GM19239 (cell line): ENCODE measurements around the gene KLK12.

Experiments
- DNase-seq: peaks from one replicate; pipeline ENCODE4 v3.0.0; 2011; ENCODE audit warnings: low spot score; ENCODE audit not compliant: insufficient read length
- FAIRE-seq: peaks from 2 replicates; lab custom pipeline; 2011; peaks lifted over from hg19 to GRCh38; lab: Jason Lieb, UNC

Gene KLK12, protein sequence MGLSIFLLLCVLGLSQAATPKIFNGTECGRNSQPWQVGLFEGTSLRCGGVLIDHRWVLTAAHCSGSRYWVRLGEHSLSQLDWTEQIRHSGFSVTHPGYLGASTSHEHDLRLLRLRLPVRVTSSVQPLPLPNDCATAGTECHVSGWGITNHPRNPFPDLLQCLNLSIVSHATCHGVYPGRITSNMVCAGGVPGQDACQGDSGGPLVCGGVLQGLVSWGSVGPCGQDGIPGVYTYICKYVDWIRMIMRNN

DNA sequence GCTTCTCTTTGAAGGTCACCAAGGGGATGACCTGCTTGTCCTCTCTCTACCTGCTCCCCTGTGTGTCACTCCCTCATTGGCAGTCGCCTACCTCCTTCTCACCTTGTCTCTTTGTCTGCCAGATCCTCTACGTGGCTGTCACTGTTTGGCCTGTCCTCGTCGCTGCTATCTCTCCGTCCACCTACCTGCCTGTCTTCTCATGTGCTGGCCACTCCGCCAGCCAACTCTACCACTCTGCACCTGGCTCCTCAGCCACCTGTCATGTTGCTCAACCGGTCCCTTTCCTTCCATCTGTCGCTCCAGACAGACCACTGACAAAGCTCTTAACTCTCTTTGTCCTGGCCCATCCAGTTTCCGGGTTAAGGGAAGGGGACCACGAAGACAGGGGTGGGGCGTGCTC, at the start of gene KLK12:
Gene KLK12 (minus strand): TSS at position 299 of the 400 bp plus-strand sequence. CDS start 381 bp downstream, outside the sequence.
- no peak for DNase-seq
- FAIRE-seq: no peak

DNA sequence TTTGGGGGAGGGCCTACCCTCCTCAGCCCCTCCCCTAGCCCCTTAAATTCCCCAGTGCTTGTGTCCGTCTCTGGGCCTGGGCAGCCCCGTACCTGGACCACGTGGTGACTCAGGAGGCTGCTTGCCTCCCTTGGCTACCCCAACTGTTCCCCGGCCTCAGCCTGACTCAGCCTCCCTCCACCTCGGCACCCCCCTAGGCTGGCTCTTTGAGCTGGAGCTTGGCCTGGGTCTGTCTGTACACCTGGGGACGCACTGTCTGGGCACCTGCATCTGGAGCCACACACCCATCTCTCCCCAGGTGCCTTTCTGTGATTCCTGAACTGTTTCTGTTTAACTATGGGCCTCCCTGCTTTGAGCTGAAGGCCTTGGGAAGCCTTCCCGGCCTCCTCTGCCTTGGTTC, 49.7 kb upstream of the KLK12 start:
- no peak for FAIRE-seq

DNA sequence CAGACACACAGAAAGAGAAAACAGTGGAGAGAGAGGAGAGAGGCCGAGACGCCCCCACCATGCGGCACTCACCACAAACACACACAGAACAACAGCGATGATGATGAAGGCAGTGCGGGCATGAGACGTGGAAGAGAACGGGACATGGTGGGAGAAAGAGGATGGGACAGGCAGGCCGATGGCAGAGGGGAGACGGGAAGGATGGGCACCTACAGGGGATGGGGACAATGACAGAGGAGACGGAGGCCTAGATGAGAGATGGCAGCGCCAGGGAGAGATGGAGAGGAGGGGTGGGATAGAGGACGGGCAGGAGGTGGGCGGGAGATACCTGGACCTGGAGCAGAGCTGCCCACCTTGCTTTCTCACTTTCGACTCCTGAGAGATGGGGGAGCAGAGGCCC, 49.0 kb upstream of the KLK12 start:
- no peak for FAIRE-seq
- DNase-seq: no peak

More for the DNA sequence above, 49.7 kb upstream of the KLK12 start:
- no peak for DNase-seq

DNA sequence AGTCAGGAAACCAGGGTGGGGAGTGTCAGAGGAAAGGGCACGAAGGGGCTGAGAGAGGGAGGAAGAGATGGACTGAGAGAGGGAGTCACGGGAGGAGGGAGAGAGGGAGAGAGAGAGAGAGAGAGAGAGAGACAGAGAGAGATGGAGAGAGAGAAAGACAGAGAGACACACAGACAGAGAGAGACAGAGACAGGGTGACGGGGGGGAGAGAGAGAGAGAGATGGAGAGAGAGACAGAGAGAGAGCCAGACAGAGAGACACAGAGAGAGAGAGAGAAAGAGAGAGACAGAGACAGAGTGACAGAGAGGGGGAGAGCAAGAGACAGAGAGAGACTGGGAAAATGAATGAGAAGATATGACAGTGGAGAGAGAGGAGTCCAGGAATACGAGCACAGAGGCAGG, 48.4 kb upstream of the KLK12 start:
- FAIRE-seq: no peak
- DNase-seq: no peak

DNA sequence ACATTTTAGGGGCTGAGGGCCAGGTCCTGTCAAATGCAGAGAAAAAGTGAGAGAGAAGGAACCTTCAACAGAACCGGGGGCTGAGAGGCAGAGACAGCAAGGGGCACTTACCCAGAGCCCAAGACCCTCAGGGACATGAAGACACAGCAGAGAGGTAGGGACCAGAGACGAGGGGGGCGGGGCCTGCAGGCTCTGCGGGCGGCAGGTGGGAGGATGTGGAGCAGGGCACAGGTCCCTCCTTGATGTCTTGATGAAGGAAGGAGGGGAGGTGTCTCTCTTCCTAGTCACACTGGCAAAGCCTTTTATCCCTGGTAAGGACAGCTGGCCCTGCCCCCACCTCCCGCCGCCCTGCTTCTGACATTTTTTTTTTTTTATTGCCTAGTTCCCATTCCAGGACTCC, 47.8 kb upstream of the KLK12 start, which contains the start of gene KLK14:
Gene KLK14 (minus strand): TSS at position 277 of the 400 bp plus-strand sequence. CDS start 273 bp downstream, at position 4.
- FAIRE-seq: no peak
- no peak for DNase-seq

DNA sequence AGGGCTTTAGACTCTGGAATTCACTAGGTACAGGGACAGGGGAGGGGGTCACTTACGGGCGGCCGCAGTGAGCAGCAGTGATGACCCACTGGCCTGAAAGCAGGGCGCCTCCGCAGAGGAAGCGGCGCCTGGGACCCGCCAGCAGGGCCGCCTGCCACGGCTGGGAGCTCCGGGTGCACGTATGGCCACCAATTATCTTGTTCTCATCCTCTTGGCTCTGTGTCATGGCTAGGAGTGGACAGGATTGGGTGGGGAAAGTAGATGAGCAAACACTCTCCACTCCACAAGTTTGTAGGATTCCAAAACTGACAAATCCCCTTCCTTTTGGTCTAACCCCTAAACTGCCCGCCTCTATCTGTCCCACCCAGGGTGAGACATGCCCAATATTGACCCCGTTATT, 46.7 kb upstream of the KLK12 start:
- FAIRE-seq: no peak
- DNase-seq: no peak

DNA sequence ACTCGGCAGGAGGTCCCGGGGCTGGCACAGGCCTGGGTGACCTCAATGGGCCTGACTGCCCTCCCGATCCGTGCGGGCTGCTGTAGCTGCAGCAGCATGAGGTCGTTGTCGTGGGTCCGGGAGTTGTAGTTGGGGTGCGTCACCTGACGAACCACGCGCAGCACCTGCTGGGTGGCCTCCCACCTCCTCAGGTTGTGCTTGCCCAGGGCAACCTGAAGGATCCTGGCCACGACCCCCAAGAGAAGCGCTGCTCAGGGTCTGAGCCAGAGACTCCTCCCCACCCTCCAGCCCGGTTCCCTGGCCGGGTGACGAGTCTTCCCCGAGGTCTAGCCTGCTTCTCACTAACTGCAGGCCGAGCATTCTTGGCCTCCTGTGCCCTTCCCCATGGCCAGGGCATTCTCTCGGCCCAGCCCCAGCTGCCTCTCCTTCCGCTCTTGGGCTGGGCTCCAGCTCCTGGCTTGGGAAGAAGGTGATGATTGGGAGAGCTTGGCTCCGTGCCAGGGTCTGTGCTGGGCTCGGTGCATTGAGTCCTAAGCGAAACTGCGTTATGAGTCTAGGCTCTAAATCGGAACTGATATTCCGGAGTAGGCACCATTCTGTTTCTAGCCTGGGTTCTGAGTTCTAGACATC, 44.8 kb upstream of the KLK12 start:
- DNase-seq (no peak), FAIRE-seq (no peak)

DNA sequence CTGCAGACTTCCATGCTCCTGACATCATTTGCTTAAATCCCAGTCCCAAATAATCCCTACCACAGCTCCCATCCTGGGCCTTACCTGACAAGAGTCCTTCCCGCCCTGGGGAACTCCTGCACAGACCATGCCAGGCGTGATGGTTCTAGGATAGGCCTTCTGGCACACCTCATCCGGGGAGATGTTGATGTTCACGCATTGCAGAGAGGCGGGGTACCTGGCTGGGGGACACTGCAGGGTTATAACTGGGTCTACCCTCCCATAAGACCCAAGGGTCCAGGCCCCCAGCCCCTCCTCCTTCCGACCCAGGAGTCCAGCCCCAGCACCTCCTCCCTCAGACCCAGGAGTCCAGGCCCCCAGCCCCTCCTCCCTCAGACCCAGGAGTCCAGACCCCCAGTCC, 43.9 kb upstream of the KLK12 start:
- FAIRE-seq (no peak), DNase-seq (no peak)

DNA sequence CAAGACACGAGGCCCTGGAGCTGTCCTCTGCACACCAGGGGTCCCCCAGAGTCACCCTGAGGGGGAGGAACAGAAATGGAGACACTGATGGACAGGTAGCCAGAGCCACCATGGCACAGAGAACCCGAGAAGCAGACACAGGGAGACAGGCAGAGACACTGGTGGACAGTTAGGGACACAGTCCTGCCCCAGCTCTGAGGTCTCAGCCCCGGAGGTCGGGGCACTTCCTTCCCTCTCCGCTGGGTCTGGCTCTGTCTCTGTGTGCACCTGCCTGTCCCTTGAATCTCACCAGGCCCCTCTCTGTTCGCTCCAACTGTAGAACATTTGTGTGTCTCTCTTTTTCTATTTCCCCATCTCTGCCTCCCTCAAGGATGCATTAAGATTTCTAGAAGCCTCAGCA, 43.3 kb upstream of the KLK12 start:
- DNase-seq: no peak
- FAIRE-seq: no peak

DNA sequence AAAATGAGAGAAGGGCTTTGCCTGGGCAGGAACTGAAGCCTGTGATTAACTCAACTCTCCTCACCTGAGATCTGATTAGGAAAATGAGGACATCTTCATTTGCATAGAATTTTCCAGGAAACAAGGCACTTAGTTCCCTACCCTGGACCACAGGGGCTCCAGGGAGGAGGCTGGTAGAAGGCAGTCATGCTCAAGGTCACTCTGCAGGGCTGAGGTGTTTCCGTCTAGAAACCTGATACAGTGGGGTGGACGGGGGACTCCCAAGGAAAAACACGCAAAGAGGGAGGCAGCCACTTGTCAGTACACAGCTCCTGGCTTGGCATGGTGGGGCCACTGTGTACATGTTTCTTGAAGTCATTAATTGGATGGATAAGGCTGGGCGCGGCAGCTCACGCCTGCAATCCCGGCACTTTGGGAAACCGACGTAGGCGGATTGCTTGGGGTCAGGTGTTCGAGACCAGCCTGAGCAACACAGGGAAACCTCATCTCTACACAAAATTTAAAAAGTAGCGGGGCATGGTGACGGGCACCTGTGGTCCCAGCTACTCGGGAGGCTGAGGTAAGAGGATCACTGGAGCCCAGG, 41.9 kb upstream of the KLK12 start:
- DNase-seq (no peak), FAIRE-seq (no peak)

DNA sequence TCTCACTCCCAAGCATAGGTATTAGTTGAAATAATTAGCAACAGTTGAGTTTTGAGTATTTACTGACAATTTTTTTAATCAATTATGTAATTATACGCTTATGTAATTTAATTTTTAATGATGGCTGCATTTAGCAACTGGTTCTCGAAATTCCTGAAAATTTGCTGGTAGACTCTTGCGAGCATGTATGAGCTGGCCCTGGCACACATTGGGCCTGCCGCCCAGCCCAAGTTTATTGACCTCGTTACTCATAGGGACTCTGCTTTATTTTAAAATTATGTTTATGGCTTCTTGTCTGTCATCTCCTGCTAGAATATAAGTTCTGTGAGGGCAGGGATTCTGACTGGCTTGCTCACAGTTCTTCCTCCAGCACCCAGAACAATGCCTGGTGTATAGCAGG, 41.2 kb upstream of the KLK12 start:
- DNase-seq (no peak), FAIRE-seq (no peak)

DNA sequence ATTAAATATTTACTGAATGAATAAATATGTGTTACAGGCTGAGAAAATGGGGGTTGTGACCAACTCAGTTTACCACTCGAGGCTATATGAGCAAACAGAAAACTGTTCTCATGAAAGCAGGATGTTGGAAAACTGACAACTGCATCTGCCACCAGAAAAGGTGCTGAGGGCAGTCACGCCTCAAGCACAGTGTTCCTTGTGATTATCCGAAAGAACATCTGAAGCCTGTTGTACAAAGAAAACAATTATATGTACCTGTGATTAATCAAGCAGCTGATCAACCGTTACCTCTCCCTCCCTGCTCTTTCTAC, 36.2 kb upstream of the KLK12 start:
- no peak for FAIRE-seq
- no peak for DNase-seq

DNA sequence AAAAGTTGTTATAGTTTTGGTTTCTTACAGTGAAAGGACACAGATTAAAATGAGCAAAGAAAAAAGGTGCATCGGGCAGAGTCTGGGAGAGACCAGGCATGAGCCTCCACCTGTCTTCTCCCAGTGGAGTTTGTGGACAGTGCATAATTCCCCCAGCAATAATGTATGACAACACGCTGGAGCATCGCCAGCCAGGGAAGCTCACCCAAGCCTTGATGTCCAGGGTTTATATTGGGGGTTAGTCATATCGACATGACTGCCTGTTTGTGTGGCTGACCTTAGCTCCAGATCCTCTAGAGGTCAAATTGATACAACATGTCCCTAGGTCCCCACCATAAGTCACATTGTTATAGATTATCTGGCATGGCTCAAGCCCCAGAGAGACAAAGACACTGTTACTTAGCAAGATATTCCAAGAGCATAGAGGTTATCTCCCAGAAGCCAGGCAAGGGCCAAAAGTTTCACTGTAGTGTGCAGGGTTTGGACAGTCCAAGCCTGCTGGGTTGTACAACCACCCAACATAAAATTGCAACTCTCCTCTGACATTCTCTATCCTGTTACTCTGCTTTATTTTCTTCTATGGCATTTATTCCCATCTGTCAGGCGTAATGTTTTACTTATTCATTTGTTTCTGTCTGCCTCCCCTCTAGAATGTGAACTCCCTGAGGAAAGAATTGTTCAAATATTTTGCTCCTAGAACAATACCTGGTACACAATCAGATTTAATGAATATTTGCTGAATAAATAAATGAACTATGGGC, 35.7 kb upstream of the KLK12 start:
- FAIRE-seq (no peak), DNase-seq (no peak)

DNA sequence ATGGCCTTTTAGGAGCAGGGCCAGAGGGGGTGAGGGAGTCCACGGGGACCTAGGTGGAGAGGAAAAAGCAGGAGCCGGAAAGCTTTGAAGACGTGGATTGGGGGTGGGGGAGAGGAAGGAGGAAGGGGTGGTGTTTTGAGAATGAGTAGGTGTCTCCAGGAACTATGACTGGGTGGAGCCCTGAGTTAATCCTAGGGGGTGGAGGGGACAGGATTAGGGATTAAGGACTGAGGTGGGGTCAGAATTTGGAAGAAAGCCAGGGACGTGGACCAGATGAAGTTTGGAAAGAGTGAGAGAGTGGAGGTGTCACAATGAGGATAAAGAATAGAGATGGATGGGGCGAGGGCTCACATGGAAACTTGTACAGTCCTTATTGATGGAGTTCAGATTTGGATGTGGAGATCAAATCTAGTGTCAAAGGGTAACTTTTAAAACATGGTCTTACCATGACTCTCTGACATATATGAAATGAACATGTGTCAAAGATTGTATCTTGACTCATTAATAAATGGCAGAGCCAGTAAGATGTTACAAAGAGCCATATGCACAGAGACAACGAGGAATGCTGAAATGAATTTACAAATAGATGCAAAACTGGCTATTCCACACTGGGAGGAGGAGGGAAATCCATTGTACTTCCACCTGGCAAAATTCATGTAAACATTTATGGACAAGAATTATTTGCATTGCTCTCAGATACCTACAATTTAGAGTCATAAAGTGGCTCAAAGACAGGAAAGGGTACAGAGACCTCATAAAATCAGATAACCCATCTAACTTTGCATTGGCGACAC, 31.8 kb upstream of the KLK12 start:
- no peak for DNase-seq
- no peak for FAIRE-seq

DNA sequence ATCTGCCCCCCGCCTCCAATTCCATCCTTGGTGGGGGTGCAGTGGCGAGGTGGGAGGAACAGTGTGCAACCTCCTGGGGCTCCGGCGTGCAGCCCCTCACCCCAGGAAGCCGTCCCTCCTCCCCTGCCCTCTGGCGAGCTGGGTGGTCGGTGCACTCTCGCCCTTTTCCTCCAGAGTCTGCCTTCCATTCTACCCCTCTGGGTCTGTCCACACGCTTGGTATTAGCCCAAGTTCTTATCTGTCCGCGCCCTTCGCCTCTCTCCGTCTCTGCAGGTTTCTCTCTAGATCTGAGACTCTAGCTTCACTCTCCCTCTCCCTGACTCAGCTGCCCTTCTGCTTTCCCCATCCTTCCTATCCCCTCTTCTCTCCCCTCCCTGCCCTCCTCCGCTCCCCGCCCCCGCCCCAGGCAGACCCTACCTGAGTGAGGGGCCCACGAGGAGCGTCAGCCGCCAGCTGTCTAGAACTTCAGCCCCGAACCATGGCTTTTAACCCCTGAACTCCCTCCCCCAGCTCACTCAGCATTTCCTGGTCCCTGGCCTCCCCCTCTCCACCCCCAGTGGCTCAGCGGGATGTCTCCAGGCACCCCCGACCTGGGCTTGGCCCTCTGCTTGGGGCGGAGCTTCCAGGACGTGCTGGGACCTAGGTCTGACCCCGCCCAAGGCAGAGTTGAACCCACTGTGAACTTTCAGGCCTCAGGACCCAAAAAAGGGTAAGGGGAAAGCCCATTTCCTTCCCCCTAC, 30.6 kb upstream of the KLK12 start:
- FAIRE-seq: no peak
- no peak for DNase-seq

DNA sequence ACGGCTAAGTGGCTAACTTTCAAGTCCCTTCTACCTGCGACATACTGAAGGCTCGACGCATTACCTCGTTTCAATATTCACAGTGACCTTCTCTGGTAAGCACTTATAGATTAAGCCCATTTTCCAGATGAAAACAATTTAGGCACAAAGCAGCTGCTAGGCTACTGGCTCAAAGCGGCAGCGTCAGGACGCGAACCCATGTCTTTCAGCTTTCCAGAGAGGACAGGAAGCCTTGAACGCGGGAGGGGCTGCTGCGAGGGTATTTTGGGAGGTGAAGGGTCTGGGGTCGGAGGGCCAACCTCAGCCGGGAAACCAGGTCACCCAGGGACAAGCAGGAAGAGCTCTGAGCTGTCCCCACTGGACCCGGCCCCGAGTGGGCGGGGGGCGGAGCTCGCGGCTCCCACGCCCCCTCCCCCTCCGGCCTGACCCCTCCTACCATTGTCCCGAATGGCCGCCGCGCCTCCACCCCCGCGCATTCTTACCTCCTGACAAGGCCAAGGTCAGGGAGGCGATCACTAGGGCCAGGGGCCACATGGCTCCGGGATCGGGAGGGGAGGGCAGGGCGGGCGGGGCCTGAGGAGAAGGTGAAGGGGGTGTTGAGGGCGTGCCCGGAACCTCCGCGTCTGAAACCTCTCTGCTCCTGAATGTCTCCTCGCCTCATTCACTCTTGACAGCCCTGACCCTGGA, 29.9 kb upstream of the KLK12 start, which contains the start of gene KLK13:
Gene KLK13 (minus strand): TSS at position 559 of the 687 bp plus-strand sequence. CDS start 25 bp downstream, at position 534.
- DNase-seq: no peak
- FAIRE-seq: no peak

DNA sequence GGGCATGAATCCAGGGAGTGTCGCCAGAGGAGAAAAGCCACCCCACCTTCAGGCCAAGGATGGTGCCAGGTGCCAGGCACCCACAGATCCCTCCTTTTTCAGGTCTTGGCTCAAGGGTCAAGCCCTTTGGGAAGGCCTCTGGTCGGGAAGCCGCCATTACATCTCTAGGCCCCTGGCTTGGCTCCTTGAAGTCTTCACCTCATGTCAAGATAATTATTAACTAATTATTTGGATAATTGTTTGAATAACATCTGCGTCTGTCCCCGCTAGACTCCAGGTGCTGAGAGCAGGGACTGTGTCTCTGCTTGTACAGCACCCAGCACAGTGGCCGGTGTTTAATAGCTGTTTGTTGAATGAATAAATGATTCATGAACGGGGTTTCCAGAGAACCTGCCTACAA, 28.9 kb upstream of the KLK12 start:
- FAIRE-seq (no peak), DNase-seq (no peak)

DNA sequence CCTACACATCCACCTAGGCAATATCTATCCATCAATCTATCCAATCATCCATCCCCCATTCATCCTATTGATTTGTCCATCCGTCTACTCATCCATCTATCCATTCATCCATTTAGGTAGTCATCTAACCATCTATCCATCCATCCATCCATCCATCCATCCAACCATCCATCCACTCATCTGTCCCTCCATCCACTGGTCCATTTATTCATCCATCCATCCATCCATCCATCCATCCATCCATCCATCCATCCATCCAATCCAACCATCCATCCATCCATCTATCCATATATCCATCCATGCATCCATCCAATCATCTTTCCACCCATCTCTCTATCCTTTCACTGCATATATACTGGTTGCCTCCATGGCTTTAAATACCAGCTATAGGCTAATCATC, 26.2 kb upstream of the KLK12 start:
- no peak for FAIRE-seq
- no peak for DNase-seq

DNA sequence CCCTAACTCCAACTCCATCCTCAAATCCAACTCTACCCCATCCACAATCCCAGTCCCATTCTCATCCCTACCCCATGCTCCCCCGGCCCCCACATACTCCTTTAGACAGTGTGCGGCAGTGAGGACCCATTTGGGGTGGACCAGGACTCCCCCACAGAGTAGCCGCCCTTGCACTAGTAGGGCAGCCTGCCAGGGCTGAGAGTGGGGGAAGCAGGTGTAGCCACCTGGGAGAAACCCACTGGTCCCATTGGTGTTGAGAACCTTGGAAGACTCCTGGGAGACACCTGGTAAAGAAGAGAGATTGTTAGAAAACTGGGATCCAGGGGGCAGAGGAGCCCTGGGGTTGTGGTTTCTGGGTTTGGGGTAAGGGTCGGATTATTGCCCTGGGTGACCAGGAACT, 25.5 kb upstream of the KLK12 start:
- FAIRE-seq: no peak
- DNase-seq: no peak
